HL-60/S4 treated with phorbol 12-myristate 13-acetate at 8.2 ng/mL for 4 days and 3 days (cell line): ENCODE results near the gene GABARAP.

Source experiments
- in situ Hi-C: fragments of 300-500 bp; cut with MboI; formaldehyde crosslinking; loops from 2 replicates; pipeline ENCODE4 v1.15.0; 2022; ENCODE audit warnings: low sequenced_read_pairs

Gene GABARAP

GRCh38 chr17:7241090-7241733, 1.0 kb downstream of the GABARAP start:
- in situ Hi-C loops, result no loop called here

GRCh38 chr17:7240375-7240774, 1.9 kb downstream of the GABARAP start:
- in situ Hi-C loops, result no loop called here

GRCh38 chr17:7239091-7240027, 2.9 kb downstream of the GABARAP start, which contains the start of gene PHF23:
PHF23 (minus strand) TSS chr17:7239457; CDS start chr17:7239279, 178 bp downstream.
- in situ Hi-C loops, result no loop called here

DNA sequence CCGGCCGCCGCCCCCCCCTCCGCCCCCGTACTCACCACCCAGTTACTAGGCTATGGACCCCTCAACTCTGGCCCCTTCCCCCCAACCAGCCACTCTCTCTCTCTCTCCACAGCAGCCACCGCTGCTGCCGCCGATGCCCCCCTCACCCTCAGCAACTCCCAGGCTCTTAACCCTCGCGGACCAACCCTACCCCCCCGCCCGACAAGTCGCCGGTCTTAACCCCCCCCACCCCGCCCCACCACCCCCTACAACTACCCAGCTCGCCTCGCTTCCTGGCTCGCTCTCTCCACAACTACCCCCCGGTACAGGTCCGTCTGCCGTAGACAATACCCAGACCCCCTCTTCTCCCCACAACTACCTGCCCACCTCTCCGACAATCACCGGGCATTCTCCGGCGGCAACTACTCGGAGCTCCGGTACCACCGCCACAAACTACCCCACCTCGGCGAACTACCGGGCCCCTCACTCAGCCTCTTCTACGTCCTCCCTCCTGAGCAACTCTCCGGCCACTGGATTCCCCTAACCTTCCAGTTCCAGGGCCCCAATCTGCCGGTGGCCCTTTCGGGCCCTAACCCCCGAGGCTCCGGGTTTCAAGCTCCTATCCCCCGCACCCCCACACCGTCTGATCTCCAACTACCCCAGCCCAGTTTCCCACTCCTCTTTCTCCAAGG, 3.7 kb downstream of the GABARAP start:
- in situ Hi-C loops, result no loop called here

GRCh38 chr17:7237761-7238419, 4.4 kb downstream of the GABARAP start:
- in situ Hi-C loops, result no loop called here

- in situ Hi-C loops, result no loop called here
Measured at GRCh38 chr17:7237266-7237760, 4.9 kb downstream of the GABARAP start.

GRCh38 chr17:7236808-7237207, 5.4 kb downstream of the GABARAP start:
- in situ Hi-C loops, result no loop called here

DNA sequence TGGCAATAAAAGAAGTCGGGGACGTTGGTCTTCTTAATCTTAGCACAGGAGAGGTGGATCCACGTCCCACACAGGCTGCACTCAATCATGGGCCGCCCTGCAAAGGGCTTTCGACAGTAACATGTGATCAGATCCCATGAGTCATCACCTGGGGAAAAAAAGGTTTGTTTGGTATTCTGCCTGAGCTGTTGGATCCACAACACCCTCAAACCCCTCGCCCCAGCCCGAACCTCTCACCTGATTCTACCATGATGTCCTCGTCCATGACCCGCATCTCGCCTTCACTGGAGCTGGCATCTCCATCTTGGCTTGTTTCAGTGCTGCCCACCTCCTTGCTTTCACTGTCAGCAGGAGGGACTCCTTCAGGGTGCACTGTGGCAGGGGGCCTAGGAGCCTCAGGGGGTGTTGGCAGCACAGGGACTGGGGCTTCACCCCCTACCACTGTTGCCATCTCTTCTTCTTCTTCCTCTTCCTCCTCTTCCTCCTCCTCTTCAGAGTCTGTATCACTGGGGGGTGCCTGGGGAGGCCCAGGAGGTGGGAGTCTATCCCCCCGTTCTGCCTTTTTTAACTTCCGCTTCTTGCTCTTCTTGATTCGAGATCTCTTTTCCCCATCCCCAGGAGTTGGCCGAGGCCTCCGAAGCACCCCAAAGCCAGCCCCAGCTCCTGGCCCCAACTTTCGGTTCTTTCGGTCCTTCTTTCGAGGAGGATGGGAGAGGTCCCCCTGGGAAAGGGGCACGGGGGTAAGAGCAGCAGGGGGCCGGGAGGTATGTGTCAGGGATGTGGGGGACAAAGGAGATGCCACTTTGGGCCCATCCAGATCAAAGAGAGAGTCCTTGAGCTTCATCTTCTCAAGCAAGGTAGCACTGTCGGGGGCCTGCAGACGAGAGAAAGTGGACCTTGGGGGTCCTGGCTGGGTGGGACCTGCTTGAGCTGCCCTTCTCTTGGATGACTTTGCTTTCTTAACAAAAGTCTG, 6.3 kb downstream of the GABARAP start:
- in situ Hi-C loops, result no loop called here

DNA sequence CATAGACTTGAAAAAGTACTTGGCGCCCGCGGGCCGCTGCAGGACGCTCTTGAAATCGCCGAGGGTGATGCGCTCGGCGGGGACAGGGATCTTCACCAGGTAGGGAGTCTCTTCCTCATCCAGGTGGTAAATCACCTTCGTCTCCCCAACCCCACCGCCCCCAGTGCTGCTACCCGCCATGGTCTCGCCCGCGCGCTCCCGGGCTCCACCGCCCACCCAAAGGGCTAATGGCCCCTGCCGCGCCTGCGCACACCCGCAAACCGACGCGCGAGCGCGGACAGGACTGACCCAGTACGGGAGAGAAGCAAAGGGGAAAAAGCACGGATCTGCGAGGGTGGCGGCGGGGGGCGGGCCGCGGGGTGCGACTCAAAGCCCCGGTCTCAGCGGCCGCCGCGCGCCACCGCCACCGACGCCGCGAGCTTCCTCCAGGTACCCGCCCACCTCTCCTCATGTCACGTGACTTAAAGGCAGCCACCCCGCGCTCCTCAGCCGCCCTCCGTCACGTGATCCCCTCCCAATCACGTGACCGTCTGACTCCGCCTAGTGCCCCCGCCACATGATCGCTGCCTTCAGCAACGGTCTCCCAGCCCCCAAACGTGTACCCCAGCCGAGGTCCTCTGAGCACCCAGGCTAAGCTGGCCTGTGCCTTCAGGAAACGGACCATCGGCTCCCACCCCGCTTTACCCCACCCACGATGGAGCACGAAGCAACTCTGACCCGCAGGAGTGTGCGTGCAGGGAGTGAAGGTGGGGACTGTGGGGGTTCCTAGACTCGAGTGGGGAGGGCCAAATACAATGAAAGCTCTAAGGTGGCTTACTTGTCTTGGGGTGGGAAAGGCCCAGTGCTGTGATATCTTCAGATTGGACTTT, 7.9 kb downstream of the GABARAP start, which contains the start of gene DVL2:
DVL2 (minus strand) TSS at position 435 of the 869 bp plus-strand sequence; CDS start at position 180, 255 bp downstream.
- in situ Hi-C loops, result no loop called here

DNA sequence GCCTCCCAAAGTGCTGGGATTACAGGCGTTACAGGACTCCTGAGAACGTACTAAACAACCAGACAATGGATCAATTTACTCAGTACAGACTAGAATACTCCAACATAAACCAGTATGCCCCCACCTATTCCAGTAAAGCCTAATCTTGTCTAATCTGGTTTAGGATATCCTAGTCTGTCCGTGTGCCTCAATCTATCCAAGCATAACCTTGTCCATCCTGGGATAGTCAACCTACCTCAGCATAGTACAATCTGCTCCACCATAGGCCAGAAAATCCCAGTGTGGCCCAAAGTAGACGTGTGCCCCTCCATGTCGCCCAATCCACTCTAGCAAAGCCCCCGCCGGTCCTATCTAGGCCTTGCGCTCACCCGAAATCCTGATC, 8.6 kb downstream of the GABARAP start:
- in situ Hi-C loops, result no loop called here

GRCh38 chr17:7232114-7232513, 10.1 kb downstream of the GABARAP start:
- in situ Hi-C loops, result no loop called here

DNA sequence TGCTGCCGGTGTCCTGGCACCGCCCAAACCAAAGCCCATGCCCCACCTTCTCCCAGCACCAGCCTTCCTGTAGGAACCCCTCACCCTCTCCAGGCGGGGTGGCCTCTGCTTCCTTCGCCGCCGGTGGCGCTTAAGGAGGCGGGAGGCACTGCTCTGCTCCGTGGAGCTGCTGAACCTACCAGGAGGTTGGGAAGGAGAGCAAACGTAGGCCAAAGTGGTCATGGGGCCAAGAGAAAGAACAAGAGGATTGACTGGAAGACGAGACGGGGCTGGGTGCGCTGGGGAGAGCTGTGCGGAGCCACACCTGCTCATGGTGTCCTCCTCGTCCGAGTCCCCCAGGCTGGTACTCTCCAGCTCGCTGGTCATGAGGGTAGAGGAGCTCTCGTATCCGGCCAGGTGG, 12.7 kb downstream of the GABARAP start:
- in situ Hi-C loops, result no loop called here

GRCh38 chr17:7228920-7229319, 13.3 kb downstream of the GABARAP start:
- in situ Hi-C loops, result no loop called here

- in situ Hi-C loops, result no loop called here
Measured at GRCh38 chr17:7226721-7227710, 15.2 kb downstream of the GABARAP start.

GRCh38 chr17:7225711-7226331, 16.4 kb downstream of the GABARAP start:
- in situ Hi-C loops, result no loop called here

DNA sequence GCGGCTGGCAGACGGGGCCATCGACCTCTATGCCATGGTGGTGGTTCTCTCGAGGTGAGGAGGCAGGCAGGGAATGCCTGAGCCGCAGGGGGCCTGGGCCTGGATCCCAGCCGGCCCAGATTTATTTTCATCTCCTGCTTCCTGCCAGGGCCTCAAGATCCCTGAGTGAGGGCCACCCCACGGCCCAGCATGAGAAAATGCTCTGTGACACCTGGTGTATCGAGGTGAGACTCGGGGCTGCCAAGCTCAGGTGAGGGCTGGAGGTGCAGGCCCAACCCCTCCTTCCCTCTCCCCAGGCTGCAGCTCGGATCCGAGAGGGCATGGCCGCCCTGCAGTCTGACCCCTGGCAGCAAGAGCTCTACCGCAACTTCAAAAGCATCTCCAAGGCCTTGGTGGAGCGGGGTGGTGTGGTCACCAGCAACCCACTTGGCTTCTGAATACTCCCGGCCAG, 17.6 kb downstream of the GABARAP start:
- in situ Hi-C loops, result no loop called here

DNA sequence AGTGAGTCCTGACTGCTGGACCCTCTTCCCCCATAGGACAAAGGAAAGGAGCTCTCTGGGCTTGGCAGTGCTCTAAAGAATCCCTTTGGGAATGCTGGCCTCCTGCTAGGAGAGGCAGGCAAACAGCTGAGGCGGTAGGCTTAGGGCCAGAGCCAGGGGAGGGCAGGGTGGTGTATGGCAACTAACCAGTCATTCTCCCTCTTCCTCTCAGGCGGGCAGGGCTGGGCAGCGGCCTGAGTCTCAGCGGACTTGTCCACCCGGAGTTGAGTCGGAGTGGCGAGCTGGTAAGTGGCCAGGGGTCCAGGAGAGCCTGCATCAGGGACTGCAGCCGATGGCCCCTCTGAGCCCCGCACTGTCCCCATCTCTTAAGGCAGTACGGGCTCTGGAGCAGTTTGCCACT, 18.1 kb downstream of the GABARAP start:
- in situ Hi-C loops, result no loop called here
